HepG2 (cell line): ENCODE data around the gene ZP2. TPM values are rescaled to one million over a fixed set of nuclear protein-coding genes. Genes with fewer than 3 reads are reported as not detected.

Source experiments
- AGO1 ChIP-seq: fragments of 200-400 bp; formaldehyde crosslinking; IDR thresholded peaks from 2 replicates; pipeline ENCODE4 v1.6.1; 2017; ENCODE audit warnings: mild to moderate bottlenecking, low read depth, low read length, moderate library complexity; ENCODE audit not compliant: poor library complexity, severe bottlenecking
- AHR ChIP-seq: IDR thresholded peaks from 2 replicates; pipeline ENCODE4 v1.6.1; 2018; ENCODE audit warnings: missing genetic modification reagents, missing compliant biosample characterization
- CAMTA2 ChIP-seq: sonication (generic); formaldehyde crosslinking; IDR thresholded peaks from 2 replicates; pipeline ENCODE4 v1.4.0; 2020; ENCODE audit warnings: mild to moderate bottlenecking, missing genetic modification reagents, borderline replicate concordance
- ISL2 ChIP-seq: sonication (generic); formaldehyde crosslinking; IDR thresholded peaks from 2 replicates; pipeline ENCODE4 v1.5.0; 2020; ENCODE audit warnings: missing genetic modification reagents
- KAT7 ChIP-seq: IDR thresholded peaks from 2 replicates; pipeline ENCODE4 v1.6.1; 2018; ENCODE audit warnings: borderline replicate concordance, missing compliant biosample characterization
- MEF2D ChIP-seq: sonication (generic); formaldehyde crosslinking; IDR thresholded peaks from 2 replicates; pipeline ENCODE4 v1.5.1; 2020; ENCODE audit warnings: mild to moderate bottlenecking, missing genetic modification reagents
- MLXIP ChIP-seq: sonication (generic); formaldehyde crosslinking; IDR thresholded peaks from 2 replicates; pipeline ENCODE4 v1.9.0; 2021; ENCODE audit warnings: missing genetic modification reagents, borderline replicate concordance
- PHF5A ChIP-seq: IDR thresholded peaks from one replicate; pipeline ENCODE4 v1.6.1; 2018; ENCODE audit warnings: low read depth, missing genetic modification reagents; ENCODE audit not compliant: unreplicated experiment
- POGZ ChIP-seq: sonication (generic); formaldehyde crosslinking; IDR thresholded peaks from 2 replicates; pipeline ENCODE4 v1.4.0; 2020; ENCODE audit warnings: mild to moderate bottlenecking, missing genetic modification reagents
- PRMT3 ChIP-seq: sonication (generic); formaldehyde crosslinking; IDR thresholded peaks from 2 replicates; pipeline ENCODE4 v1.8.1; 2022; ENCODE audit warnings: low read depth, mild to moderate bottlenecking, moderate library complexity, missing genetic modification reagents, borderline replicate concordance
- SIN3B ChIP-seq: fragments of 150-350 bp; IDR thresholded peaks from 2 replicates; pipeline ENCODE4 v1.6.1; 2014; ENCODE audit warnings: low read length
- SMAD9 ChIP-seq: sonication (generic); formaldehyde crosslinking; IDR thresholded peaks from 2 replicates; pipeline ENCODE4 v1.5.1; 2020; ENCODE audit warnings: mild to moderate bottlenecking, missing genetic modification reagents
- ZNF280D ChIP-seq: sonication (generic); formaldehyde crosslinking; IDR thresholded peaks from 2 replicates; pipeline ENCODE4 v1.5.1; 2020; ENCODE audit warnings: mild to moderate bottlenecking, missing genetic modification reagents
- ZNF577 ChIP-seq: sonication (generic); formaldehyde crosslinking; IDR thresholded peaks from 2 replicates; pipeline ENCODE4 v1.4.0; 2020; ENCODE audit warnings: mild to moderate bottlenecking, low read depth, missing genetic modification reagents, borderline replicate concordance
- polyA plus RNA-seq, 8 experiments: library from polyadenylated mRNA; depleted of rRNA in 3 of 8; stranded (reverse) in 7 of 8; unstranded in 1 of 8; fragments of >200 nt; fragmentation: Illumina TruSeq in 4 of 8; extraction: Trizol in 4 of 8; gene quantifications; 2 replicates each; pipeline versions ENCODE4 v1.2.1 to v1.2.3, GENCODE V29; 2011 to 2016; ENCODE audit warnings: low read depth in 4 of 8, missing spikeins in 1 of 8, mixed read lengths in 1 of 8; ENCODE audit not compliant: insufficient read depth in 1 of 8
- total RNA-seq, 5 experiments: library from RNA; depleted of rRNA; stranded (reverse); fragments of >200 nt; fragmentation: Illumina TruSeq; extraction: Trizol; gene quantifications; 2 replicates each; pipeline ENCODE4 v1.2.3, GENCODE V29; 2016; ENCODE audit warnings: low read depth in 1 of 5
- TF ChIP-seq, protein P1 (sequence below): sonication (generic); formaldehyde crosslinking; conservative IDR thresholded peaks from 2 replicates; pipeline ENCODE4 v1.8.0; 2022; ENCODE audit warnings: mild to moderate bottlenecking, moderate library complexity, missing genetic modification reagents
- TF ChIP-seq, protein P2 (sequence below): sonication (generic); formaldehyde crosslinking; IDR thresholded peaks from 2 replicates; pipeline ENCODE4 v1.4.0; 2020; ENCODE audit warnings: missing genetic modification reagents, low read depth, mild to moderate bottlenecking, borderline replicate concordance
- TF ChIP-seq, protein P3 (sequence below): sonication (generic); formaldehyde crosslinking; IDR thresholded peaks from 2 replicates; pipeline ENCODE4 v1.4.0; 2020; ENCODE audit warnings: missing genetic modification reagents, borderline replicate concordance

ZP2 gene
- total and polyA plus RNA-seq, 2 of the 13 experiments (the other 11 are each of a cell fraction or from before 2014, with no cell fraction given), result not detected

- no peak for TF ChIP-seq MLXIP (CRISPR knock-in tag)
- no peak for TF ChIP-seq POGZ (CRISPR knock-in tag)
- TF ChIP-seq AHR (CRISPR knock-in tag), result no peak
- TF ChIP-seq SIN3B, result no peak
- no peak for TF ChIP-seq SMAD9 (CRISPR knock-in tag)
- TF ChIP-seq, protein P1, sequence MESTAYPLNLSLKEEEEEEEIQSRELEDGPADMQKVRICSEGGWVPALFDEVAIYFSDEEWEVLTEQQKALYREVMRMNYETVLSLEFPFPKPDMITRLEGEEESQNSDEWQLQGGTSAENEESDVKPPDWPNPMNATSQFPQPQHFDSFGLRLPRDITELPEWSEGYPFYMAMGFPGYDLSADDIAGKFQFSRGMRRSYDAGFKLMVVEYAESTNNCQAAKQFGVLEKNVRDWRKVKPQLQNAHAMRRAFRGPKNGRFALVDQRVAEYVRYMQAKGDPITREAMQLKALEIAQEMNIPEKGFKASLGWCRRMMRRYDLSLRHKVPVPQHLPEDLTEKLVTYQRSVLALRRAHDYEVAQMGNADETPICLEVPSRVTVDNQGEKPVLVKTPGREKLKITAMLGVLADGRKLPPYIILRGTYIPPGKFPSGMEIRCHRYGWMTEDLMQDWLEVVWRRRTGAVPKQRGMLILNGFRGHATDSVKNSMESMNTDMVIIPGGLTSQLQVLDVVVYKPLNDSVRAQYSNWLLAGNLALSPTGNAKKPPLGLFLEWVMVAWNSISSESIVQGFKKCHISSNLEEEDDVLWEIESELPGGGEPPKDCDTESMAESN, result no peak
- TF ChIP-seq PHF5A (CRISPR knock-in tag), result no peak
- TF ChIP-seq, protein P2, sequence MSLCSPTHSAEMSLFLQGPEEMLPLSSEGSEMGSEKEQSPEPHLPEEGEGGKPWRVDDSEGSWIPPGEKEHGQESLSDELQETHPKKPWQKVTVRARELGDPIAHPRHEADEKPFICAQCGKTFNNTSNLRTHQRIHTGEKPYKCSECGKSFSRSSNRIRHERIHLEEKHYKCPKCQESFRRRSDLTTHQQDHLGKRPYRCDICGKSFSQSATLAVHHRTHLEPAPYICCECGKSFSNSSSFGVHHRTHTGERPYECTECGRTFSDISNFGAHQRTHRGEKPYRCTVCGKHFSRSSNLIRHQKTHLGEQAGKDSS (CRISPR knock-in tag), result no peak
- TF ChIP-seq, protein P3, sequence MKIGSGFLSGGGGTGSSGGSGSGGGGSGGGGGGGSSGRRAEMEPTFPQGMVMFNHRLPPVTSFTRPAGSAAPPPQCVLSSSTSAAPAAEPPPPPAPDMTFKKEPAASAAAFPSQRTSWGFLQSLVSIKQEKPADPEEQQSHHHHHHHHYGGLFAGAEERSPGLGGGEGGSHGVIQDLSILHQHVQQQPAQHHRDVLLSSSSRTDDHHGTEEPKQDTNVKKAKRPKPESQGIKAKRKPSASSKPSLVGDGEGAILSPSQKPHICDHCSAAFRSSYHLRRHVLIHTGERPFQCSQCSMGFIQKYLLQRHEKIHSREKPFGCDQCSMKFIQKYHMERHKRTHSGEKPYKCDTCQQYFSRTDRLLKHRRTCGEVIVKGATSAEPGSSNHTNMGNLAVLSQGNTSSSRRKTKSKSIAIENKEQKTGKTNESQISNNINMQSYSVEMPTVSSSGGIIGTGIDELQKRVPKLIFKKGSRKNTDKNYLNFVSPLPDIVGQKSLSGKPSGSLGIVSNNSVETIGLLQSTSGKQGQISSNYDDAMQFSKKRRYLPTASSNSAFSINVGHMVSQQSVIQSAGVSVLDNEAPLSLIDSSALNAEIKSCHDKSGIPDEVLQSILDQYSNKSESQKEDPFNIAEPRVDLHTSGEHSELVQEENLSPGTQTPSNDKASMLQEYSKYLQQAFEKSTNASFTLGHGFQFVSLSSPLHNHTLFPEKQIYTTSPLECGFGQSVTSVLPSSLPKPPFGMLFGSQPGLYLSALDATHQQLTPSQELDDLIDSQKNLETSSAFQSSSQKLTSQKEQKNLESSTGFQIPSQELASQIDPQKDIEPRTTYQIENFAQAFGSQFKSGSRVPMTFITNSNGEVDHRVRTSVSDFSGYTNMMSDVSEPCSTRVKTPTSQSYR, result no peak
- TF ChIP-seq CAMTA2, result no peak
- TF ChIP-seq ZNF577, result no peak
- no peak for TF ChIP-seq ISL2 (CRISPR knock-in tag)
- TF ChIP-seq MEF2D (CRISPR knock-in tag), result no peak
- no peak for TF ChIP-seq PRMT3 (CRISPR knock-in tag)
- no peak for TF ChIP-seq AGO1
- TF ChIP-seq KAT7 (CRISPR knock-in tag), result no peak
- no peak for TF ChIP-seq ZNF280D (CRISPR knock-in tag)
These were observed 54.5 kb downstream of the ZP2 start (continued) for GRCh38 chr16:21156767-21157467.
